HCT116 (cell line): ENCODE results near the gene AGGF1. TPM values are rescaled to one million over a fixed set of nuclear protein-coding genes. Genes with fewer than 3 reads are reported as not detected.

Experiments used
- ATAC-seq: fragments of 200-7000 bp; cut with Tn5 transposase; 2 replicates; pipeline ENCODE4 v1.9.1; 2020; ENCODE audit warnings: mild to moderate bottlenecking, moderate library complexity
- BruUV-seq: library from RNA; stranded (reverse); fragments of 400-500 nt; replicated peaks from 2 replicates; lab custom pipeline; 2021; lab: Mats Ljungman, UMichigan
- CTCF ChIA-PET: fragments of 300-600 bp; sonication (Branson Sonifier 250); formaldehyde crosslinking; loops from one replicate; lab custom pipeline; 2021; ENCODE audit warnings: antibody characterized with exemption; lab: Charles Lee
- POLR2A ChIA-PET: fragments of 300-600, 350-600 bp; sonication (Branson Sonifier 250); formaldehyde crosslinking; loops from one replicate; lab custom pipeline; 2021; ENCODE audit warnings: antibody characterized with exemption; lab: Charles Lee
- RAD21 ChIA-PET, 2 experiments: fragments of 300-600 bp; sonication (Branson Sonifier 250); formaldehyde crosslinking; loops; one replicate each; lab custom pipeline; 2023; ENCODE audit warnings: low total read pairs in 2 of 2; ENCODE audit not compliant: uncharacterized antibody in 2 of 2, unreplicated experiment in 2 of 2, low non-redundant PET in 1 of 2; lab: Charles Lee
- DNase-seq: peaks from one replicate; pipeline ENCODE4 v3.0.0-alpha.2; 2010; ENCODE audit warnings: low read depth, low spot score
- H2AFZ ChIP-seq: fragments of 200-600 bp; shearing (Covaris generic), sonication (generic); 2 replicates; pipeline ENCODE4 v1.6.1; 2017; ENCODE audit warnings: low read depth, mixed run types, mixed read lengths, antibody characterized with exemption, low read length; ENCODE audit not compliant: poor library complexity, severe bottlenecking
- H3K27ac ChIP-seq: 2 replicates; pipeline ENCODE4 v1.5.1; 2012; ENCODE audit warnings: low read depth, low read length
- H3K27me3 ChIP-seq: fragments of 200-600 bp; sonication (generic); 2 replicates; pipeline ENCODE4 v1.6.1; 2016; ENCODE audit warnings: mixed run types, low read length, mixed read lengths; ENCODE audit not compliant: insufficient read depth
- H3K36me3 ChIP-seq, 2 experiments: fragments of 200-500 bp in 1 of 2; fragments of 200-600 bp in 1 of 2; sonication (Bioruptor generic) in 1 of 2; sonication (generic) in 1 of 2; 2 replicates each; pipeline versions ENCODE4 v1.5.1 to v1.6.1; 2014 to 2016; ENCODE audit warnings: low read length in 2 of 2, inconsistent platforms in 1 of 2, mixed read lengths in 1 of 2, mixed run types in 1 of 2; ENCODE audit not compliant: insufficient read depth in 2 of 2, control insufficient read depth in 1 of 2
- H3K4me1 ChIP-seq, 2 experiments: fragments of 200-600 bp in 1 of 2; sonication (generic) in 1 of 2; 2 replicates each; pipeline versions ENCODE4 v1.5.1 to v1.6.1; 2012 to 2017; ENCODE audit warnings: low read length in 2 of 2, inconsistent platforms in 1 of 2, mild to moderate bottlenecking in 1 of 2, mixed read lengths in 1 of 2, mixed run types in 1 of 2, moderate library complexity in 1 of 2; ENCODE audit not compliant: insufficient read depth in 2 of 2, control insufficient read depth in 1 of 2
- H3K4me2 ChIP-seq: fragments of 200-600 bp; sonication (generic); 2 replicates; pipeline ENCODE4 v1.6.1; 2017; ENCODE audit warnings: mixed run types, low read length, mixed read lengths
- H3K4me3 ChIP-seq, 2 experiments: fragments of 200-600 bp in 1 of 2; sonication (generic) in 1 of 2; replicated peaks in 1 of 2; 2 replicates each; pipeline ENCODE4 v1.5.1; 2011 to 2016; ENCODE audit warnings: low read length in 2 of 2, control low read depth in 1 of 2, low read depth in 1 of 2, mild to moderate bottlenecking in 1 of 2, mixed read lengths in 1 of 2, mixed run types in 1 of 2
- H3K79me2 ChIP-seq: fragments of 200-600 bp; sonication (generic); 2 replicates; pipeline ENCODE4 v1.6.1; 2017; ENCODE audit warnings: mild to moderate bottlenecking, mixed run types, low read length, moderate library complexity, mixed read lengths; ENCODE audit not compliant: insufficient read depth
- H3K9ac ChIP-seq: fragments of 200-600 bp; sonication (generic); 2 replicates; pipeline ENCODE4 v1.6.1; 2016; ENCODE audit warnings: low read length, mixed read lengths
- H3K9me2 ChIP-seq: fragments of 200-600 bp; sonication (generic), shearing (Covaris generic); 2 replicates; pipeline ENCODE4 v1.6.1; 2017; ENCODE audit warnings: mixed run types, mild to moderate bottlenecking, moderate library complexity; ENCODE audit not compliant: insufficient read depth
- H3K9me3 ChIP-seq, 2 experiments: fragments of 200-500 bp in 1 of 2; fragments of 200-600 bp in 1 of 2; sonication (Bioruptor generic) in 1 of 2; sonication (generic) in 1 of 2; 2 replicates each; pipeline ENCODE4 v1.6.1; 2014 to 2017; ENCODE audit warnings: low read length in 2 of 2, mixed read lengths in 2 of 2, inconsistent platforms in 1 of 2, low read depth in 1 of 2, mild to moderate bottlenecking in 1 of 2, mixed run types in 1 of 2, moderate library complexity in 1 of 2; ENCODE audit not compliant: control insufficient read depth in 1 of 2, insufficient read depth in 1 of 2
- H4K20me1 ChIP-seq: fragments of 200-600 bp; sonication (generic), shearing (Covaris generic); 2 replicates; pipeline ENCODE4 v1.6.1; 2017; ENCODE audit warnings: mixed run types, mild to moderate bottlenecking, moderate library complexity; ENCODE audit not compliant: insufficient read depth
- CBX3 ChIP-seq: IDR thresholded peaks from 2 replicates; pipeline ENCODE4 v1.6.1; 2012; ENCODE audit warnings: low read depth
- CTCF ChIP-seq, 3 experiments: fragments of 200-600 bp in 1 of 3; sonication (generic) in 1 of 3; IDR thresholded peaks in 2 of 3; conservative IDR thresholded peaks in 1 of 3; 2 replicates each; pipeline ENCODE4 v1.5.1; 2012 to 2017; ENCODE audit warnings: low read depth in 2 of 3, low read length in 2 of 3, antibody characterized with exemption in 1 of 3, borderline replicate concordance in 1 of 3, control low read depth in 1 of 3, mild to moderate bottlenecking in 1 of 3, mixed read lengths in 1 of 3, mixed run types in 1 of 3, moderate library complexity in 1 of 3; ENCODE audit not compliant: insufficient read depth in 1 of 3
- EGR1 ChIP-seq: IDR thresholded peaks from 2 replicates; pipeline ENCODE4 v1.6.1; 2012; ENCODE audit warnings: low read depth
- ELF1 ChIP-seq: IDR thresholded peaks from 2 replicates; pipeline ENCODE4 v1.6.1; 2012; ENCODE audit warnings: low read depth, borderline replicate concordance
- EZH2 ChIP-seq: fragments of 200-600 bp; sonication (generic); IDR thresholded peaks from 2 replicates; pipeline ENCODE4 v1.6.1; 2017; ENCODE audit warnings: antibody characterized with exemption, mixed run types
- EZH2phosphoT487 ChIP-seq: fragments of 200-600 bp; IDR thresholded peaks from 2 replicates; pipeline ENCODE4 v1.6.1; 2018; ENCODE audit warnings: antibody characterized with exemption, borderline replicate concordance
- FOSL1 ChIP-seq: IDR thresholded peaks from 2 replicates; pipeline ENCODE4 v1.6.1; 2012; ENCODE audit warnings: low read depth
- JUND ChIP-seq: IDR thresholded peaks from 2 replicates; pipeline ENCODE4 v1.6.1; 2012
- MAX ChIP-seq: IDR thresholded peaks from 2 replicates; pipeline ENCODE4 v1.6.1; 2012
- POLR2AphosphoS5 ChIP-seq: IDR thresholded peaks from 2 replicates; pipeline ENCODE4 v1.6.1; 2011; ENCODE audit warnings: mild to moderate bottlenecking, low read depth, low read length, moderate library complexity
- RAD21 ChIP-seq: IDR thresholded peaks from 2 replicates; pipeline ENCODE4 v1.6.1; 2012; ENCODE audit warnings: low read depth, mild to moderate bottlenecking
- SIN3A ChIP-seq: IDR thresholded peaks from 2 replicates; pipeline ENCODE4 v1.6.1; 2012; ENCODE audit warnings: low read depth
- SRF ChIP-seq: IDR thresholded peaks from 2 replicates; pipeline ENCODE4 v1.6.1; 2012; ENCODE audit warnings: low read depth
- TCF7L2 ChIP-seq: IDR thresholded peaks from 2 replicates; pipeline ENCODE4 v1.7.0; 2011; ENCODE audit warnings: borderline replicate concordance, inconsistent platforms; ENCODE audit not compliant: insufficient read depth, insufficient read length; ENCODE audit errors: extremely low read depth
- YY1 ChIP-seq: IDR thresholded peaks from 2 replicates; pipeline ENCODE4 v1.6.1; 2011; ENCODE audit warnings: low read length, low read depth, moderate library complexity, mild to moderate bottlenecking; ENCODE audit not compliant: insufficient replicate concordance; ENCODE audit errors: extremely low read depth
- ZFX ChIP-seq: fragments of 450-650 bp; IDR thresholded peaks from 2 replicates; pipeline ENCODE4 v1.6.1; 2017
- ZNF274 ChIP-seq: fragments of 200-500 bp; sonication (Bioruptor generic); IDR thresholded peaks from 2 replicates; pipeline ENCODE4 v1.6.1; 2014; ENCODE audit warnings: mild to moderate bottlenecking, low read depth, low read length, inconsistent platforms
- intact Hi-C: fragments of 100-400 bp; cut with micrococcal nuclease; formaldehyde crosslinking; loops from 2 replicates; pipeline ENCODE4 v1.10.0; 2022
- total RNA-seq: library from RNA; stranded (reverse); gene quantifications from one replicate; pipeline ENCODE4 v1.2.1, GENCODE V29; 2021; ENCODE audit not compliant: unreplicated experiment

The AGGF1 gene
- total RNA-seq, 1 experiment from 2014 or later: 22.2 TPM

- Histone ChIP-seq H3K27me3 (no peaks in the 10 kb centered on the region), H3K9ac (no peak overlapping the region), H3K4me3 (no peak overlapping the region), H3K36me3 (peaks cover 12 to 27% of the 10 kb centered on the region in 2 experiments; a peak in 2 of 4 replicates), H3K4me2 (no peak overlapping the region), H4K20me1 (peaks cover 4% of the 10 kb centered on the region), H3K9me3 (no peaks in the 10 kb centered on the region), H3K4me1 (no peaks in the 10 kb centered on the region), H2AFZ (no peak overlapping the region), H3K27ac (no peak overlapping the region), H3K9me2 (no peaks in the 10 kb centered on the region), H3K79me2 (no peaks in the 10 kb centered on the region)
- TF ChIP-seq TCF7L2: no peak
- TF ChIP-seq ELF1: no peak
- TF ChIP-seq EZH2phosphoT487: no peak
- TF ChIP-seq SRF: no peak
- TF ChIP-seq FOSL1: no peak
- no peak for TF ChIP-seq RAD21
- no peak for ATAC-seq
- intact Hi-C loops: loop anchor here (10.0 kb wide), 2 partner anchors 158 to 428 kb away; partner anchors contain the start of gene WDR41
- BruUV-seq: no TSS peak
- no peak for DNase-seq
- POLR2A ChIA-PET: no interaction called here
- RAD21 ChIA-PET: no interaction called here
- CTCF ChIA-PET: no interaction called here
These were observed 36.7 kb downstream of the AGGF1 start for GRCh38 chr5:77066823-77067442.

- ChIA-PET CTCF (no interaction called here), POLR2A (no interaction called here), RAD21 (no interaction called here)
- no peak overlapping the region for H3K4me2 ChIP-seq
- H3K9ac ChIP-seq: no peak overlapping the region
- H3K27me3 ChIP-seq: no peaks in the 10 kb centered on the region
- BruUV-seq: no TSS peak
- intact Hi-C loops: no loop called here
- no peak for TF ChIP-seq EGR1
- no peak for TF ChIP-seq SIN3A
- no peak for TF ChIP-seq EZH2
- no peak for TF ChIP-seq YY1
- TF ChIP-seq ELF1: no peak
- no peak for TF ChIP-seq POLR2AphosphoS5
- TF ChIP-seq ZFX: no peak
- TF ChIP-seq CBX3: no peak
- no peak for TF ChIP-seq JUND
- no peak for TF ChIP-seq CTCF (IDR thresholded peaks at IDR 0.05 in 2 of 3, conservative IDR thresholded peaks at IDR 0.05 in 1 of 3; ENCODE audit: borderline replicate concordance in 1 of 3, insufficient read depth in 1 of 3, low read depth in 2 of 3, low read length in 2 of 3)
- TF ChIP-seq MAX: no peak
- no peak for TF ChIP-seq ZNF274
- H3K4me1 ChIP-seq: no peaks in the 10 kb centered on the region
- ATAC-seq: no peak
- H3K9me2 ChIP-seq: no peaks in the 10 kb centered on the region
- no peaks in the 10 kb centered on the region for H4K20me1 ChIP-seq
- no peaks in the 10 kb centered on the region for H3K9me3 ChIP-seq
- no peaks in the 10 kb centered on the region for H3K79me2 ChIP-seq
- no peak for DNase-seq
- H2AFZ ChIP-seq: no peak overlapping the region
- no peak overlapping the region for H3K27ac ChIP-seq
- H3K4me3 ChIP-seq: no peak overlapping the region
- H3K36me3 ChIP-seq: no peaks in the 10 kb centered on the region
These were observed 43.5 kb downstream of the AGGF1 start for GRCh38 chr5:77073667-77074066.
